GM13977 (cell line): ENCODE measurements around the gene EPHA2.

ENCODE experiments used
- DNase-seq: peaks from one replicate; pipeline ENCODE4 v3.0.0; 2012; ENCODE audit warnings: low spot score
- in situ Hi-C: fragments of 300-500 bp; cut with MboI; formaldehyde crosslinking; loops from one replicate; pipeline ENCODE4 v1.12.0; 2022; ENCODE audit warnings: low sequenced_read_pairs, low pct_unique_long_range_greater_than_20kb, mixed read lengths, inconsistent platforms; ENCODE audit not compliant: unreplicated experiment
- TF ChIP-seq, protein P1 (sequence below): IDR thresholded peaks from 2 replicates; pipeline ENCODE4 v1.5.1; 2012; ENCODE audit warnings: mild to moderate bottlenecking, control low read depth; ENCODE audit not compliant: insufficient read depth; ENCODE audit errors: extremely low read depth, missing control alignments

The EPHA2 gene

DNA sequence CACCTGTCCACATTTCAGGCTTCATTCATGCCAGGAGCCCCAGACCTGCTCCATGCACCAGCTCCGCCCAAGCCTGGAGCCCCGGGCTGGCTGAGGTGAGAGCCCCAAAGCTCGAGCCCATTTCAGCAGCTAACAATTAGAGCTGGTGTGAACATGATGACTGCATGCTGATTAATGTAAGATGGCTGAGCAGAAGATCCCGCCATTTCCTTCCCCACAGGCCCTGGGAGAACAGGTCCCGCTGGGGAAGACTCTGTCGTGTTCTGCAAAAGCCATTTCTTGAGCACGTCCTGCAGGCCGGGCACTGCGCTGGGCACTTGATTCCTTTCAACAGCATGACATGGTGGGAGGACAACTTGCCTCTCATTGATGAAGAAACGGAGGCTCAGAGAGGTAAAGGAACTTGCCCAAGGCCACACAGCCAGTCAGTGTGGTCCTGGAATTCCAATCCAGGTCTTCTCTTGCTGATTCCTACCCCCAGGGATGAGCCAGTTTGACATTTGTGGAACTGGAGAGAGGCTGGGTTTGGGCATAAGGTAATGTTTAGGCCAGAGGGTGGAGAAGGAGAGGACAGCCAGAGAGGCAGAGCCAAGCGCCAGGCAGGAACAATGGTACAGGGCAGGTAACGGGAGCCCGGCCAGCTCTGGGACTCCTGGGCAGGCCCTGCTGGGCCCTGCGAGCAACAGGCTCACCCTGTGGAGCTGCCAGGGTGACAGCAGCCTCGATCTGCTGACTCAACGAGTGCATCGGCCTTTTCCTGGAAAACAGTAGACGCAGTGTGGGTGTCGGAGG is 28.1 kb upstream of the EPHA2 start:
- in situ Hi-C loops, result loop anchor here (25.0 kb wide), 1 partner anchor 397 kb away; no protein-coding TSS in a partner anchor
- TF ChIP-seq, protein P1, sequence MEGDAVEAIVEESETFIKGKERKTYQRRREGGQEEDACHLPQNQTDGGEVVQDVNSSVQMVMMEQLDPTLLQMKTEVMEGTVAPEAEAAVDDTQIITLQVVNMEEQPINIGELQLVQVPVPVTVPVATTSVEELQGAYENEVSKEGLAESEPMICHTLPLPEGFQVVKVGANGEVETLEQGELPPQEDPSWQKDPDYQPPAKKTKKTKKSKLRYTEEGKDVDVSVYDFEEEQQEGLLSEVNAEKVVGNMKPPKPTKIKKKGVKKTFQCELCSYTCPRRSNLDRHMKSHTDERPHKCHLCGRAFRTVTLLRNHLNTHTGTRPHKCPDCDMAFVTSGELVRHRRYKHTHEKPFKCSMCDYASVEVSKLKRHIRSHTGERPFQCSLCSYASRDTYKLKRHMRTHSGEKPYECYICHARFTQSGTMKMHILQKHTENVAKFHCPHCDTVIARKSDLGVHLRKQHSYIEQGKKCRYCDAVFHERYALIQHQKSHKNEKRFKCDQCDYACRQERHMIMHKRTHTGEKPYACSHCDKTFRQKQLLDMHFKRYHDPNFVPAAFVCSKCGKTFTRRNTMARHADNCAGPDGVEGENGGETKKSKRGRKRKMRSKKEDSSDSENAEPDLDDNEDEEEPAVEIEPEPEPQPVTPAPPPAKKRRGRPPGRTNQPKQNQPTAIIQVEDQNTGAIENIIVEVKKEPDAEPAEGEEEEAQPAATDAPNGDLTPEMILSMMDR, result no peak
- DNase-seq, result no peak

DNA sequence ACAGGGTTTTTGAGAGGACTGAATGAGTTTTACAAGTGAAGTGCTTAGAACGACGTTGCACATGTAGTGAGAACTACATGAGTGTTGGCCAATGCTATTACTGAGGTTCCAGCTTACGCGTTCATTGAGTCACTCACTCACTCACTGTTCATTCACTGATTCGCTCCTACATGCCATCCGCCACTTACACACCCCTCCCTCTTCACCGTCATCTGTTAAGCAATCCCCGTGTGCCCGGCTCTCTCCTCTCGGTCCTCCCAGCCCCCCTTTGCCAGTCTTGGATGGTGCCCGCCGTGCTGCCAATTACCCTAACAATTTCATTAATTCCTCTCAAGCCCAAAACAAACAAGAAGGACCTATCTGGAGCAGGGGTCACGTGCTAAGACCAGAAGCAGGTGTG is 27.3 kb upstream of the EPHA2 start:
- TF ChIP-seq, protein P1, result no peak
- in situ Hi-C loops, result loop anchor here (25.0 kb wide), 1 partner anchor 396 kb away; no protein-coding TSS in a partner anchor

DNA sequence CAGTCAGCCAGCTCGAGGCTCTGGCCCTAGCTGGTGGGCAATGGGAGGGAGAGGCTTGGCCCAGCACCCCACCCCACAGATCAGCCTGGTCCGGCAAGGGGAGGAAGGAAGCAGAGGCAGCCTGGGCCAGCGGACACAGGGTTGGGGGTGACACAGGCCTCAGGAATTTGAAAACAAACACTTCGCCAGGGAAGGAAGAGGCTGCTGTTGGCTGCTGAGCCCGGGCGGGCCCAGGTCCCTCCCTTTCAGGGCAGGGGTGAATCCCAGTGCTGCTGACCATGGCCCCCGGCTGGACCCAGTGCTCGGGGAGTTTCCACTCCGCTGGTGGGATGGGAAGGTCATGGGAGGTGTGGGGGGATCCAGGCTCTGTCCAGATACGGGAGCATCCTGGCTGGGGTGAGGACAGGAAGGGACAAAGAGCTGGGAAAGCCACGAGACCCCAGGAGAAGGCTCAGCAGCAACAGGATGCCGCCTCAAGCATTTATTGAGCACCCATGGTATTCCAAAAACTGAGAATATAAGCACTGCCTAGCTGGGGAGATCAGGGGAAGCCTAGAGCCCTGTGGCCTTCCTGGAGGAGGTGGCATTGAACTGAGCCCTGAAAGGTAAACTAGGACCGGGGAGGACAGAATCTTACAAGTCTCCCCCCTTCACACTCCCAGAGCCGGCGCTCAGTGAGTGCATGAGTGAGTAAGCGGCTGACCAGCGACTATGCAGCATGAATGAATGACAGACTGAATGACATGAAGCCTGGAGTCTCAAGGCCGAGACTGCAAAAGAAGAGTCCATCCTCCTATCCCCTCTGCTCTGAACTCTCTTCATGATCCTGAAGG is 26.2 kb upstream of the EPHA2 start:
- in situ Hi-C loops, result loop anchor here (25.0 kb wide), 1 partner anchor 395 kb away; no protein-coding TSS in a partner anchor
- TF ChIP-seq, protein P1, result no peak
- no peak for DNase-seq

More for the DNA sequence above, 27.3 kb upstream of the EPHA2 start:
- DNase-seq, result no peak

DNA sequence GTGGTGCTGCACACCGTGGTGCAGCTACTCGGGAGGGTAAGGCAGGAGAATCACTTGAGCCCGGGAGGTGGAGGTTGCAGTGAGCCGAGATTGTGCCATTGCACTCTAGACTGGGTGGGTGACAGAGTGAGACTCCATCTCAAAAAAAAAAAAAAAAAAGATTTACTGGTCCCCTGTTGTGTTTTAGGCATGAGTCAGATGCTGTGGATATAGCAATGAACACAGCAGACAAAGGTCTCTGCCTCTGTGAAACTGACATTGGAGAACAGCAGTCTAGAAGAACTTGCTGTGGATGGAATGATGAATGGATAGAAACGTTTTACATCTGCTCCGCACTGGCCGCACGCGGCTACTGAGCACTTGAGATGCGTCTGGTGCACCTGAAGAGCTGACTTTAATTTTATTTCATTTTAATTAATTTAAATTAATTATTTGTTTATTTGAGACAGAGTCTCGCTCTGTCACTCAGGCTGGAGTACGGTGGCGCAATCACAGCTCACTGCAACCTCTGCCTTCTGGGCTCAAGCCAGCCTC is 24.5 kb upstream of the EPHA2 start:
- TF ChIP-seq, protein P1, result no peak
- no peak for DNase-seq

DNA sequence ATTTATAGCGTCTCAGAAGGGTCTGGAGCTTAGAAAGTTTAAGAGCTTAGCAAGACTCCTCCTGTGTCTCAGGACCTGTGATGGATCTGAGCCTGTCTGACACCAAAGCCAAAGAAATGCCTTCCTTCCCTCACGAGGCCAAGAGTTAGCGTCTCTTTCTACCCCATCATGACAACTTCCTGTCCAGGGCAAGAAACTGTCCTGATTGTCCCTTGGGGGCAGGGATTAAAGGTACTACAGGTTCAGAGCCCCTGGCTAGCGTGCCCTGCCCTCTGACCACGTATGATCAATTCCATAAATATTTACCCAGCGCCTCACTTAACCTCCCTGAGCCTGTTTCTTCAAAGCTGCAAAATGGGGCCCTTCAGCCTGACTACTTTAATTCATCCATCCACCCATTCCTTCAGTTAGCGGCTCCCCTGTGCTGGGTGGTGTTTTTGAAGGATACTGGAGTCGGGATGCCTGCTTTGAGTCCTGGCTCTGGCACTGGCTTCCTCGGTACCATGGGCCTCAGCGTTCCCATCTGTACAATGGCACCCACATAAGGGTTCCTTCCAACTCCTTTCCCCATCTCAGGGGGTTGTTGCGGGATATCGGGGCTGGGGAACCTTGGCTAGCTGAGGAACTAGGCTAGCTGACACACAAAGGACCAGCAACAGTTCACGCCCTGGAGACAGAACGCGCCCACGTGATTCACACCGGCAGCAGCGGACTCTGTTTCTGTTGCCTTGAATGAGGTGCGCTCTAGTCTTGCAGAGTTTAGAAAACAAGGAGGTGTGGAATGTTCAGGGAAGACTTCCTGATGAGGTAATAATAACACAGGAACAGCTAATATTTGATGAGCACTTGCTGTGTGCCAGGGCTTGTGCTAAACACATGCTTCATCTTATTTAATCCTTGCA is 23.0 kb upstream of the EPHA2 start:
- TF ChIP-seq, protein P1, result no peak
- in situ Hi-C loops, result loop anchor here (25.0 kb wide), 1 partner anchor 392 kb away; no protein-coding TSS in a partner anchor
- no peak for DNase-seq

More for the DNA sequence above, 24.5 kb upstream of the EPHA2 start:
- in situ Hi-C loops, result loop anchor here (25.0 kb wide), 1 partner anchor 393 kb away; no protein-coding TSS in a partner anchor

DNA sequence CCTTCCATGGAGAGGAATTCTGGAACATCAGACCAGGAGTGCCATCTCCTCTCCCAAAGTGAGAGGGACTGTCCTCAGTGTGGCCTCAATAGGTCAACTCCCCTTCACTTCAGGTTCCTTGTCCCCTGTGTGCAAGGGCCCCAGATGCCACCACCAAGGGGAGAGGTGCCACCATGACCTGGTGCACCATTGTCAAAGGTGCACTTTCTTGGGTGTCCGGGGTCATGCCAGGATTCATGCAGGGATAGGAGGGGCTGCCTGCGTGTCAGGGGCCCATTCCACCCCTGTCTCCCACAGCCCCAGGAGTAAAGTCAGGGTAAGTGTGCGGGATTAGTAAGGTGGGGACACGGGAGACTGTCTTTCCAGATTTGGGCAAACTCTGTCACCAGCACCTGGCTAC is 21.4 kb upstream of the EPHA2 start:
- in situ Hi-C loops, result loop anchor here (25.0 kb wide), 1 partner anchor 390 kb away; no protein-coding TSS in a partner anchor
- DNase-seq, result no peak
- TF ChIP-seq, protein P1, result no peak
